H9 (cell line): Measurements from ENCODE around the gene HDAC7. TPM values are rescaled to one million over a fixed set of nuclear protein-coding genes. Genes with fewer than 3 reads are reported as not detected.

ENCODE experiments used
- DNase-seq: peaks from one replicate; pipeline ENCODE4 v3.0.0-alpha.2; 2017
- H2AFZ ChIP-seq: one replicate; pipeline ENCODE4 v1.6.1; 2013; ENCODE audit warnings: mild to moderate bottlenecking, low read length, control low read depth, moderate library complexity
- H2AK5ac ChIP-seq: 2 replicates; pipeline ENCODE4 v1.6.1; 2013; ENCODE audit warnings: low read length, control low read depth, mixed read lengths; ENCODE audit not compliant: insufficient read length
- H2BK120ac ChIP-seq: one replicate; pipeline ENCODE4 v1.6.1; 2013; ENCODE audit warnings: low read depth, mild to moderate bottlenecking, low read length, control low read depth, inconsistent platforms; ENCODE audit not compliant: poor library complexity, severe bottlenecking
- H2BK12ac ChIP-seq: 2 replicates; pipeline ENCODE4 v1.6.1; 2013; ENCODE audit warnings: low read length, control low read depth, mixed read lengths, low read depth; ENCODE audit not compliant: insufficient read length
- H2BK15ac ChIP-seq: 2 replicates; pipeline ENCODE4 v1.6.1; 2013; ENCODE audit warnings: low read depth, low read length, control low read depth
- H2BK20ac ChIP-seq: one replicate; pipeline ENCODE4 v1.6.1; 2013; ENCODE audit warnings: low read depth, mild to moderate bottlenecking, low read length, control low read depth, inconsistent platforms; ENCODE audit not compliant: poor library complexity, severe bottlenecking
- H2BK5ac ChIP-seq: 2 replicates; pipeline ENCODE4 v1.6.1; 2013; ENCODE audit warnings: low read length, control low read depth, mixed read lengths; ENCODE audit not compliant: insufficient read length
- H3K14ac ChIP-seq: 2 replicates; pipeline ENCODE4 v1.6.1; 2013; ENCODE audit warnings: low read length, control low read depth; ENCODE audit not compliant: insufficient read depth
- H3K18ac ChIP-seq: 2 replicates; pipeline ENCODE4 v1.6.1; 2013; ENCODE audit warnings: low read depth, mild to moderate bottlenecking, mixed read lengths, low read length, control low read depth; ENCODE audit not compliant: insufficient read length
- H3K23ac ChIP-seq: 2 replicates; pipeline ENCODE4 v1.6.1; 2013; ENCODE audit warnings: low read length, control low read depth, mixed read lengths, low read depth; ENCODE audit not compliant: insufficient read length
- H3K23me2 ChIP-seq: 2 replicates; pipeline ENCODE4 v1.6.1; 2013; ENCODE audit warnings: low read depth, mild to moderate bottlenecking, mixed read lengths, low read length, control low read depth; ENCODE audit not compliant: insufficient read length, poor library complexity, severe bottlenecking
- H3K27ac ChIP-seq: 2 replicates; pipeline ENCODE4 v1.5.1; 2013; ENCODE audit warnings: low read length, control low read depth, mixed read lengths, low read depth; ENCODE audit not compliant: insufficient read length
- H3K27me3 ChIP-seq: 2 replicates; pipeline ENCODE4 v1.6.1; 2013; ENCODE audit warnings: low read length, control low read depth, inconsistent platforms; ENCODE audit not compliant: insufficient read depth
- H3K4ac ChIP-seq: 2 replicates; pipeline ENCODE4 v1.6.1; 2013; ENCODE audit warnings: low read depth, mild to moderate bottlenecking, control low read depth, inconsistent platforms, low read length, moderate library complexity
- H3K4me1 ChIP-seq: 2 replicates; pipeline ENCODE4 v1.6.1; 2013; ENCODE audit warnings: low read length, control low read depth, inconsistent platforms; ENCODE audit not compliant: insufficient read depth
- H3K4me2 ChIP-seq: 2 replicates; pipeline ENCODE4 v1.6.1; 2013; ENCODE audit warnings: low read length, control low read depth, mixed read lengths; ENCODE audit not compliant: insufficient read length, insufficient read depth
- H3K56ac ChIP-seq: 2 replicates; pipeline ENCODE4 v1.6.1; 2013; ENCODE audit warnings: low read depth, mild to moderate bottlenecking, mixed read lengths, low read length, control low read depth; ENCODE audit not compliant: insufficient read length
- H3K79me1 ChIP-seq: 2 replicates; pipeline ENCODE4 v1.6.1; 2013; ENCODE audit warnings: low read depth, mild to moderate bottlenecking, moderate library complexity, low read length, control low read depth, inconsistent platforms; ENCODE audit not compliant: insufficient read depth, poor library complexity, severe bottlenecking
- H3K79me2 ChIP-seq: 2 replicates; pipeline ENCODE4 v1.6.1; 2013; ENCODE audit warnings: low read length, control low read depth, inconsistent platforms; ENCODE audit not compliant: insufficient read depth
- H3K9ac ChIP-seq: 2 replicates; pipeline ENCODE4 v1.6.1; 2013; ENCODE audit warnings: low read length, control low read depth, mixed read lengths; ENCODE audit not compliant: insufficient read length; ENCODE audit errors: extremely low read depth
- H3K9me3 ChIP-seq: one replicate; pipeline ENCODE4 v1.6.1; 2013; ENCODE audit warnings: low read depth, low read length, inconsistent platforms; ENCODE audit not compliant: control insufficient read depth
- H3T11ph ChIP-seq: one replicate; pipeline ENCODE4 v1.6.1; 2013; ENCODE audit warnings: mild to moderate bottlenecking, low read length, control low read depth, inconsistent platforms
- H4K20me1 ChIP-seq: one replicate; pipeline ENCODE4 v1.6.1; 2013; ENCODE audit not compliant: control insufficient read depth, insufficient read length, insufficient read depth
- H4K5ac ChIP-seq: 2 replicates; pipeline ENCODE4 v1.6.1; 2013; ENCODE audit warnings: low read depth, mild to moderate bottlenecking, mixed read lengths, low read length, control low read depth; ENCODE audit not compliant: insufficient read length
- H4K8ac ChIP-seq: replicated peaks from 2 replicates; pipeline ENCODE4 v1.6.1; 2013; ENCODE audit warnings: low read length, control low read depth, mixed read lengths, low read depth; ENCODE audit not compliant: insufficient read length
- H4K91ac ChIP-seq: 2 replicates; pipeline ENCODE4 v1.6.1; 2013; ENCODE audit warnings: low read depth, mild to moderate bottlenecking, moderate library complexity, mixed read lengths, low read length, control low read depth; ENCODE audit not compliant: insufficient read length
- H3K27ac Mint-ChIP-seq, 3 experiments: 2 replicates in 2 of 3; 3 replicates in 1 of 3; pipeline ENCODE4 v1.8.0; 2020 to 2021; ENCODE audit warnings: mixed read lengths in 3 of 3, mild to moderate bottlenecking in 1 of 3, moderate library complexity in 1 of 3
- H3K27me3 Mint-ChIP-seq: 2 replicates; pipeline ENCODE4 v1.8.0; 2021; ENCODE audit warnings: low read depth, mild to moderate bottlenecking, moderate library complexity, mixed read lengths
- H3K36me3 Mint-ChIP-seq, 3 experiments: 2 replicates in 2 of 3; 3 replicates in 1 of 3; pipeline ENCODE4 v1.8.0; 2020 to 2021; ENCODE audit warnings: low read depth in 3 of 3, mixed read lengths in 3 of 3; ENCODE audit not compliant: insufficient read depth in 1 of 3
- H3K4me1 Mint-ChIP-seq, 2 experiments: 2 replicates each; pipeline ENCODE4 v1.8.0; 2020; ENCODE audit warnings: mixed read lengths in 2 of 2
- H3K4me3 Mint-ChIP-seq, 2 experiments: 2 replicates in 1 of 2; 3 replicates in 1 of 2; pipeline ENCODE4 v1.8.0; 2020 to 2021; ENCODE audit warnings: mild to moderate bottlenecking in 2 of 2, mixed read lengths in 2 of 2, moderate library complexity in 1 of 2
- H3K9me3 Mint-ChIP-seq, 2 experiments: 2 replicates in 1 of 2; 3 replicates in 1 of 2; pipeline ENCODE4 v1.8.0; 2020; ENCODE audit warnings: mild to moderate bottlenecking in 2 of 2, mixed read lengths in 2 of 2, moderate library complexity in 1 of 2
- CTCF ChIP-seq: fragments of 200-600 bp; sonication (generic); conservative IDR thresholded peaks from 3 replicates; pipeline ENCODE4 v1.8.0; 2021; ENCODE audit warnings: antibody characterized with exemption, mild to moderate bottlenecking
- WGBS: extraction: QIAGEN DNeasy Blood & Tissue Kit; methylation state at CpG from one replicate; pipeline ENCODE4 v1.1.7; 2013; ENCODE audit warnings: missing lambda C conversion rate, low lambda C conversion rate, mixed read lengths; ENCODE audit not compliant: insufficient read length; ENCODE audit errors: extremely low coverage; 5-methylcytosine and 5-hydroxymethylcytosine counted together
- total RNA-seq: library from RNA; stranded (reverse); gene quantifications from 2 replicates; pipeline ENCODE4 v1.2.1, GENCODE V29; 2021

Gene HDAC7
- total RNA-seq, 1 experiment from 2014 or later, result 72.1 TPM

GRCh38 chr12:47800582-47800981 is 19.1 kb downstream of the HDAC7 start:
- Histone ChIP-seq H3T11ph (no peak overlapping the region), H4K91ac (no peak overlapping the region), H3K79me2 (peaks cover 1% of the 10 kb centered on the region; the same call in 1 of the 2 replicates), H2BK120ac (no peak overlapping the region), H3K4me2 (no peak overlapping the region), H2BK15ac (no peak overlapping the region), H2BK5ac (no peak overlapping the region), H3K9me3 (no peaks in the 10 kb centered on the region), H4K5ac (no peak overlapping the region), H3K18ac (no peak overlapping the region), H3K23me2 (no peaks in the 10 kb centered on the region), H2AFZ (no peak overlapping the region), H3K4me1 (no peaks in the 10 kb centered on the region; the same call in 1 of the 2 replicates), H4K20me1 (peaks cover 2% of the 10 kb centered on the region), H3K4ac (no peak overlapping the region), H3K56ac (no peak overlapping the region), H2BK12ac (no peak overlapping the region), H2BK20ac (no peak overlapping the region), H2AK5ac (no peak overlapping the region), H3K14ac (no peak overlapping the region), H3K9ac (no peak overlapping the region), H3K27me3 (no peaks in the 10 kb centered on the region), H3K27ac (no peak overlapping the region), H3K23ac (no peak overlapping the region), H3K79me1 (no peaks in the 10 kb centered on the region), H4K8ac (no peak overlapping the region)
- H3K27me3 Mint-ChIP-seq, result no peaks in the 10 kb centered on the region
- peaks cover 6 to 32% (median 23%) of the 10 kb centered on the region in 3 experiments; a peak in 6 of 7 replicates for H3K36me3 Mint-ChIP-seq
- H3K9me3 Mint-ChIP-seq, result no peaks in the 10 kb centered on the region; a peak in 1 of 5 replicates
- no peak for TF ChIP-seq CTCF
- no CpG with 5 or more reads among the region's 7 CpGs for WGBS
- H3K27ac Mint-ChIP-seq, result peak overlapping the region in 1 of 3 experiments; percentile 68; a peak in 1 of 7 replicates
- no peak overlapping the region for H3K4me3 Mint-ChIP-seq
- H3K4me1 Mint-ChIP-seq, result peaks cover 30 to 50% of the 10 kb centered on the region in 2 experiments
- DNase-seq, result no peak
